Measurements from ENCODE around the gene PCK2. TPM values are rescaled to one million over a fixed set of nuclear protein-coding genes. Genes with fewer than 3 reads are reported as not detected.
A peak's percentile ranks its signal among the peaks of the same experiment; 100 is the strongest.

PCK2 gene
- total and polyA plus RNA-seq, 2 of the 13 experiments (the other 11 are each of a cell fraction or from before 2014, with no cell fraction given), result 129 to 272 TPM

DNA sequence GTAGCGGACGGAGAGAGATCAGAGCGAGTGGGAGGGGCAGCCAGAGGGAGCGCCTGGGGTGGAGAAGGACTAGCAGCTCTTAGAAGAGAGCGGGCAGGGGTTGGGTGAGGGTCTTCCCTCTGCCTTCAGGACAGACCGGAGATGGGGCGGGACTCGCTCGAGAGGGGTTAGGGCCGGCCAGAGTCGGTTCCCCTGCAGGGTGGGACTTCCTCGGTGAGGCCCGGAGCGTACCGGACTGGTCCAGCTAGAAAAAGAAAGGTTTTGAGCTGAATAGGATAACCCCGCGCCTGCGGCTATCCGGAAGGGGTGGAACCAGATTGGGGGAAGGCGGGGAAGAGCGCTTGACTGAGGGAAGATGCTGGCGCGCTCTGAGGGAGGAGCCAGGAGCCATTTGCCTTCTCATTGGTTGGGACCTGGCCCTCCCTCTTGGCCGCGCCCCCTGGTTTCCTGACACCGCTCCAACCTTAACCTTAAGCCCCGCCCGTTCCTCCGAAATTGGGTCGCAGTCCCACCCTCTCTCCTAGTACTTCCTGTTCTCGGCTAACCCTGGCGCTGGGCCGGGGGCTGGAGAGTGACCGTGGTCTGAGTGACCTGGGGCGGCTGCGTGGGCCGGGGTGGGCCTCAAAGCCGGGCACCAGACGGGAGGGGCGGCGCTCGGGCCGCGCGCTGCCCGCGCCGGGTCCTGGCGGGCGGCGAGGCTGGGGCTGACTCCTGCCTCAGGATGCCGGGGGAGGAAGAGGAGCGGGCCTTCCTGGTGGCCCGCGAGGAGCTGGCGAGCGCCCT, 53.1 kb downstream of the PCK2 start, which contains the start of gene RNF31 (continued):
- TF ChIP-seq, protein P1, sequence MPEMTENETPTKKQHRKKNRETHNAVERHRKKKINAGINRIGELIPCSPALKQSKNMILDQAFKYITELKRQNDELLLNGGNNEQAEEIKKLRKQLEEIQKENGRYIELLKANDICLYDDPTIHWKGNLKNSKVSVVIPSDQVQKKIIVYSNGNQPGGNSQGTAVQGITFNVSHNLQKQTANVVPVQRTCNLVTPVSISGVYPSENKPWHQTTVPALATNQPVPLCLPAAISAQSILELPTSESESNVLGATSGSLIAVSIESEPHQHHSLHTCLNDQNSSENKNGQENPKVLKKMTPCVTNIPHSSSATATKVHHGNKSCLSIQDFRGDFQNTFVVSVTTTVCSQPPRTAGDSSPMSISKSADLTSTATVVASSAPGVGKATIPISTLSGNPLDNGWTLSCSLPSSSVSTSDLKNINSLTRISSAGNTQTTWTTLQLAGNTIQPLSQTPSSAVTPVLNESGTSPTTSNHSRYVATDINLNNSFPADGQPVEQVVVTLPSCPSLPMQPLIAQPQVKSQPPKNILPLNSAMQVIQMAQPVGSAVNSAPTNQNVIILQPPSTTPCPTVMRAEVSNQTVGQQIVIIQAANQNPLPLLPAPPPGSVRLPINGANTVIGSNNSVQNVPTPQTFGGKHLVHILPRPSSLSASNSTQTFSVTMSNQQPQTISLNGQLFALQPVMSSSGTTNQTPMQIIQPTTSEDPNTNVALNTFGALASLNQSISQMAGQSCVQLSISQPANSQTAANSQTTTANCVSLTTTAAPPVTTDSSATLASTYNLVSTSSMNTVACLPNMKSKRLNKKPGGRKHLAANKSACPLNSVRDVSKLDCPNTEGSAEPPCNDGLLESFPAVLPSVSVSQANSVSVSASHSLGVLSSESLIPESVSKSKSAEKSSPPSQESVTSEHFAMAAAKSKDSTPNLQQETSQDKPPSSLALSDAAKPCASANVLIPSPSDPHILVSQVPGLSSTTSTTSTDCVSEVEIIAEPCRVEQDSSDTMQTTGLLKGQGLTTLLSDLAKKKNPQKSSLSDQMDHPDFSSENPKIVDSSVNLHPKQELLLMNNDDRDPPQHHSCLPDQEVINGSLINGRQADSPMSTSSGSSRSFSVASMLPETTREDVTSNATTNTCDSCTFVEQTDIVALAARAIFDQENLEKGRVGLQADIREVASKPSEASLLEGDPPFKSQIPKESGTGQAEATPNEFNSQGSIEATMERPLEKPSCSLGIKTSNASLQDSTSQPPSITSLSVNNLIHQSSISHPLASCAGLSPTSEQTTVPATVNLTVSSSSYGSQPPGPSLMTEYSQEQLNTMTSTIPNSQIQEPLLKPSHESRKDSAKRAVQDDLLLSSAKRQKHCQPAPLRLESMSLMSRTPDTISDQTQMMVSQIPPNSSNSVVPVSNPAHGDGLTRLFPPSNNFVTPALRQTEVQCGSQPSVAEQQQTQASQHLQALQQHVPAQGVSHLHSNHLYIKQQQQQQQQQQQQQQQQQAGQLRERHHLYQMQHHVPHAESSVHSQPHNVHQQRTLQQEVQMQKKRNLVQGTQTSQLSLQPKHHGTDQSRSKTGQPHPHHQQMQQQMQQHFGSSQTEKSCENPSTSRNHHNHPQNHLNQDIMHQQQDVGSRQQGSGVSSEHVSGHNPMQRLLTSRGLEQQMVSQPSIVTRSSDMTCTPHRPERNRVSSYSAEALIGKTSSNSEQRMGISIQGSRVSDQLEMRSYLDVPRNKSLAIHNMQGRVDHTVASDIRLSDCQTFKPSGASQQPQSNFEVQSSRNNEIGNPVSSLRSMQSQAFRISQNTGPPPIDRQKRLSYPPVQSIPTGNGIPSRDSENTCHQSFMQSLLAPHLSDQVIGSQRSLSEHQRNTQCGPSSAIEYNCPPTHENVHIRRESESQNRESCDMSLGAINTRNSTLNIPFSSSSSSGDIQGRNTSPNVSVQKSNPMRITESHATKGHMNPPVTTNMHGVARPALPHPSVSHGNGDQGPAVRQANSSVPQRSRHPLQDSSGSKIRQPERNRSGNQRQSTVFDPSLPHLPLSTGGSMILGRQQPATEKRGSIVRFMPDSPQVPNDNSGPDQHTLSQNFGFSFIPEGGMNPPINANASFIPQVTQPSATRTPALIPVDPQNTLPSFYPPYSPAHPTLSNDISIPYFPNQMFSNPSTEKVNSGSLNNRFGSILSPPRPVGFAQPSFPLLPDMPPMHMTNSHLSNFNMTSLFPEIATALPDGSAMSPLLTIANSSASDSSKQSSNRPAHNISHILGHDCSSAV (CRISPR knock-in tag; IDR thresholded peaks at IDR 0.05; ENCODE audit: borderline replicate concordance), result no peak; the same call in 1 of the 2 replicates
- no peak; the same call in 1 of the 2 replicates for TF ChIP-seq ZNF674 (CRISPR knock-in tag; IDR thresholded peaks at IDR 0.05; ENCODE audit: low read depth)
- TF ChIP-seq, protein P2, sequence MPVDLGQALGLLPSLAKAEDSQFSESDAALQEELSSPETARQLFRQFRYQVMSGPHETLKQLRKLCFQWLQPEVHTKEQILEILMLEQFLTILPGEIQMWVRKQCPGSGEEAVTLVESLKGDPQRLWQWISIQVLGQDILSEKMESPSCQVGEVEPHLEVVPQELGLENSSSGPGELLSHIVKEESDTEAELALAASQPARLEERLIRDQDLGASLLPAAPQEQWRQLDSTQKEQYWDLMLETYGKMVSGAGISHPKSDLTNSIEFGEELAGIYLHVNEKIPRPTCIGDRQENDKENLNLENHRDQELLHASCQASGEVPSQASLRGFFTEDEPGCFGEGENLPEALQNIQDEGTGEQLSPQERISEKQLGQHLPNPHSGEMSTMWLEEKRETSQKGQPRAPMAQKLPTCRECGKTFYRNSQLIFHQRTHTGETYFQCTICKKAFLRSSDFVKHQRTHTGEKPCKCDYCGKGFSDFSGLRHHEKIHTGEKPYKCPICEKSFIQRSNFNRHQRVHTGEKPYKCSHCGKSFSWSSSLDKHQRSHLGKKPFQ (CRISPR knock-in tag; IDR thresholded peaks at IDR 0.05; ENCODE audit: insufficient replicate concordance), result no peak
- TF ChIP-seq, protein P3, sequence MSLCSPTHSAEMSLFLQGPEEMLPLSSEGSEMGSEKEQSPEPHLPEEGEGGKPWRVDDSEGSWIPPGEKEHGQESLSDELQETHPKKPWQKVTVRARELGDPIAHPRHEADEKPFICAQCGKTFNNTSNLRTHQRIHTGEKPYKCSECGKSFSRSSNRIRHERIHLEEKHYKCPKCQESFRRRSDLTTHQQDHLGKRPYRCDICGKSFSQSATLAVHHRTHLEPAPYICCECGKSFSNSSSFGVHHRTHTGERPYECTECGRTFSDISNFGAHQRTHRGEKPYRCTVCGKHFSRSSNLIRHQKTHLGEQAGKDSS (CRISPR knock-in tag; IDR thresholded peaks at IDR 0.05; ENCODE audit: borderline replicate concordance, low read depth), result no peak; the same call in 1 of the 2 replicates
- no peak for TF ChIP-seq ZNF564 (CRISPR knock-in tag; IDR thresholded peaks at IDR 0.05)
- no peak for TF ChIP-seq ZNF841 (CRISPR knock-in tag; IDR thresholded peaks at IDR 0.05; ENCODE audit: borderline replicate concordance)
- peak; percentile 6; the same call in 1 of the 2 replicates for TF ChIP-seq HCFC1 (IDR thresholded peaks at IDR 0.05; ENCODE audit: low read depth, low read length)
- no peak for TF ChIP-seq XRCC5 (optimal IDR thresholded peaks at IDR 0.05; ENCODE audit: low read length)
- TF ChIP-seq SNAPC2 (CRISPR knock-in tag; IDR thresholded peaks at IDR 0.05), result peak; percentile 84
- TF ChIP-seq ARID2 (CRISPR knock-in tag; IDR thresholded peaks at IDR 0.05; ENCODE audit: borderline replicate concordance), result 0 out of 2 replicates have a peak, but pooled peaks have one; percentile 83
- TF ChIP-seq, protein P4, sequence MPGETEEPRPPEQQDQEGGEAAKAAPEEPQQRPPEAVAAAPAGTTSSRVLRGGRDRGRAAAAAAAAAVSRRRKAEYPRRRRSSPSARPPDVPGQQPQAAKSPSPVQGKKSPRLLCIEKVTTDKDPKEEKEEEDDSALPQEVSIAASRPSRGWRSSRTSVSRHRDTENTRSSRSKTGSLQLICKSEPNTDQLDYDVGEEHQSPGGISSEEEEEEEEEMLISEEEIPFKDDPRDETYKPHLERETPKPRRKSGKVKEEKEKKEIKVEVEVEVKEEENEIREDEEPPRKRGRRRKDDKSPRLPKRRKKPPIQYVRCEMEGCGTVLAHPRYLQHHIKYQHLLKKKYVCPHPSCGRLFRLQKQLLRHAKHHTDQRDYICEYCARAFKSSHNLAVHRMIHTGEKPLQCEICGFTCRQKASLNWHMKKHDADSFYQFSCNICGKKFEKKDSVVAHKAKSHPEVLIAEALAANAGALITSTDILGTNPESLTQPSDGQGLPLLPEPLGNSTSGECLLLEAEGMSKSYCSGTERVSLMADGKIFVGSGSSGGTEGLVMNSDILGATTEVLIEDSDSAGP (CRISPR knock-in tag; IDR thresholded peaks at IDR 0.05; ENCODE audit: borderline replicate concordance), result no peak
- 0 out of 2 replicates have a peak, but pooled peaks have one; percentile 5 for TF ChIP-seq ZFP90 (CRISPR knock-in tag; IDR thresholded peaks at IDR 0.05; ENCODE audit: borderline replicate concordance)
